HepG2 (cell line): Measurements from ENCODE around the gene POLDIP3. TPM values are rescaled to one million over a fixed set of nuclear protein-coding genes. Genes with fewer than 3 reads are reported as not detected.

Source experiments
- CREM ChIP-seq, 2 experiments: sonication (generic) in 1 of 2; formaldehyde crosslinking in 1 of 2; IDR thresholded peaks; 2 replicates each; pipeline versions ENCODE4 v1.4.0 to v1.6.1; 2016 to 2020; ENCODE audit warnings: antibody characterized with exemption in 1 of 2, mild to moderate bottlenecking in 1 of 2, missing genetic modification reagents in 1 of 2
- GMEB2 ChIP-seq: IDR thresholded peaks from 2 replicates; pipeline ENCODE4 v1.6.1; 2016; ENCODE audit warnings: missing biosample characterization, missing genetic modification reagents, low read depth
- GPBP1L1 ChIP-seq: sonication (generic); formaldehyde crosslinking; IDR thresholded peaks from 2 replicates; pipeline ENCODE4 v1.5.0; 2020; ENCODE audit warnings: mild to moderate bottlenecking, missing genetic modification reagents
- HNF4A ChIP-seq: sonication (generic); formaldehyde crosslinking; IDR thresholded peaks from 2 replicates; pipeline ENCODE4 v1.4.0; 2020; ENCODE audit warnings: missing genetic modification reagents
- IRX3 ChIP-seq: sonication (generic); formaldehyde crosslinking; IDR thresholded peaks from 2 replicates; pipeline ENCODE4 v1.8.1; 2023; ENCODE audit warnings: mild to moderate bottlenecking, low read depth, missing genetic modification reagents, borderline replicate concordance
- RNF2 ChIP-seq: fragments of 450-650 bp; conservative IDR thresholded peaks from 2 replicates; pipeline ENCODE4 v1.6.1; 2016; ENCODE audit warnings: low read depth
- SIX1 ChIP-seq: sonication (generic); formaldehyde crosslinking; IDR thresholded peaks from 2 replicates; pipeline ENCODE4 v1.4.0; 2020; ENCODE audit warnings: missing genetic modification reagents, borderline replicate concordance
- SRSF1 ChIP-seq: fragments of 200-400 bp; formaldehyde crosslinking; optimal IDR thresholded peaks from 2 replicates; pipeline ENCODE3; 2017; ENCODE audit warnings: mild to moderate bottlenecking, low read depth, low read length, moderate library complexity
- SRSF4 ChIP-seq: fragments of 200-400 bp; formaldehyde crosslinking; IDR thresholded peaks from one replicate; pipeline ENCODE4 v1.6.1; 2018; ENCODE audit warnings: mild to moderate bottlenecking, low read depth, low read length, moderate library complexity; ENCODE audit not compliant: poor library complexity, severe bottlenecking
- ZBTB33 ChIP-seq: sonication (generic); formaldehyde crosslinking; IDR thresholded peaks from 2 replicates; pipeline ENCODE4 v1.4.0; 2020; ENCODE audit warnings: missing genetic modification reagents
- ZBTB7B ChIP-seq: sonication (generic); formaldehyde crosslinking; IDR thresholded peaks from 2 replicates; pipeline ENCODE4 v1.4.0; 2020; ENCODE audit warnings: missing genetic modification reagents
- ZFP90 ChIP-seq: sonication (generic); formaldehyde crosslinking; IDR thresholded peaks from 2 replicates; pipeline ENCODE4 v1.8.0; 2022; ENCODE audit warnings: missing genetic modification reagents, mild to moderate bottlenecking, inconsistent platforms, borderline replicate concordance
- ZNF10 ChIP-seq: sonication (generic); formaldehyde crosslinking; IDR thresholded peaks from 2 replicates; pipeline ENCODE4 v1.4.0; 2020; ENCODE audit warnings: mild to moderate bottlenecking, low read depth, missing genetic modification reagents, borderline replicate concordance
- ZNF263 ChIP-seq: sonication (generic); formaldehyde crosslinking; IDR thresholded peaks from 2 replicates; pipeline ENCODE4 v1.4.0; 2020; ENCODE audit warnings: missing genetic modification reagents
- ZNF296 ChIP-seq: sonication (generic); formaldehyde crosslinking; conservative IDR thresholded peaks from 2 replicates; pipeline ENCODE4 v1.5.0; 2020; ENCODE audit warnings: mild to moderate bottlenecking, missing genetic modification reagents
- ZNF326 ChIP-seq: sonication (generic); formaldehyde crosslinking; IDR thresholded peaks from 2 replicates; pipeline ENCODE4 v1.4.0; 2020; ENCODE audit warnings: missing genetic modification reagents, borderline replicate concordance
- ZNF350 ChIP-seq: sonication (generic); formaldehyde crosslinking; IDR thresholded peaks from 2 replicates; pipeline ENCODE4 v1.4.0; 2020; ENCODE audit warnings: mild to moderate bottlenecking, low read depth, missing genetic modification reagents, borderline replicate concordance
- ZNF790 ChIP-seq: sonication (generic); formaldehyde crosslinking; IDR thresholded peaks from 2 replicates; pipeline ENCODE4 v1.8.0; 2022; ENCODE audit warnings: missing genetic modification reagents, mild to moderate bottlenecking, borderline replicate concordance
- polyA plus RNA-seq, 8 experiments: library from polyadenylated mRNA; depleted of rRNA in 3 of 8; stranded (reverse) in 7 of 8; unstranded in 1 of 8; fragments of >200 nt; fragmentation: Illumina TruSeq in 4 of 8; extraction: Trizol in 4 of 8; gene quantifications; 2 replicates each; pipeline versions ENCODE4 v1.2.1 to v1.2.3, GENCODE V29; 2011 to 2016; ENCODE audit warnings: low read depth in 4 of 8, missing spikeins in 1 of 8, mixed read lengths in 1 of 8; ENCODE audit not compliant: insufficient read depth in 1 of 8
- total RNA-seq, 5 experiments: library from RNA; depleted of rRNA; stranded (reverse); fragments of >200 nt; fragmentation: Illumina TruSeq; extraction: Trizol; gene quantifications; 2 replicates each; pipeline ENCODE4 v1.2.3, GENCODE V29; 2016; ENCODE audit warnings: low read depth in 1 of 5
- TF ChIP-seq, protein P1 (sequence below): sonication (generic); formaldehyde crosslinking; IDR thresholded peaks from 2 replicates; pipeline ENCODE4 v1.4.0; 2020; ENCODE audit warnings: missing genetic modification reagents, borderline replicate concordance

POLDIP3 gene
- total and polyA plus RNA-seq, 2 of the 13 experiments (the other 11 are each of a cell fraction or from before 2014, with no cell fraction given), result 45.8 to 47.4 TPM

GRCh38 chr22:42646569-42647525 lies 32.2 kb upstream of the POLDIP3 start (continued):
- TF ChIP-seq ZNF10 (CRISPR knock-in tag) (no peak), ZNF263 (CRISPR knock-in tag) (peak; percentile 89), GMEB2 (no peak), ZBTB33 (peak; percentile 45; the same call in 1 of the 2 replicates), ZBTB7B (0 out of 2 replicates have a peak, but pooled peaks have one; percentile 2), ZNF326 (CRISPR knock-in tag) (no peak), SIX1 (no peak), RNF2 (no peak), ZNF790 (no peak), GPBP1L1 (CRISPR knock-in tag) (no peak), ZNF350 (no peak), ZNF296 (CRISPR knock-in tag) (no peak), IRX3 (no peak), ZFP90 (CRISPR knock-in tag) (0 out of 2 replicates have a peak, but pooled peaks have one; percentile 47), HNF4A (CRISPR knock-in tag) (no peak), CREM (IDR thresholded peaks at IDR 0.05) (no peak), CREM (CRISPR knock-in tag; IDR thresholded peaks at IDR 0.05) (no peak), SRSF4 (no peak), SRSF1 (peak; percentile 6)
- TF ChIP-seq, protein P1, sequence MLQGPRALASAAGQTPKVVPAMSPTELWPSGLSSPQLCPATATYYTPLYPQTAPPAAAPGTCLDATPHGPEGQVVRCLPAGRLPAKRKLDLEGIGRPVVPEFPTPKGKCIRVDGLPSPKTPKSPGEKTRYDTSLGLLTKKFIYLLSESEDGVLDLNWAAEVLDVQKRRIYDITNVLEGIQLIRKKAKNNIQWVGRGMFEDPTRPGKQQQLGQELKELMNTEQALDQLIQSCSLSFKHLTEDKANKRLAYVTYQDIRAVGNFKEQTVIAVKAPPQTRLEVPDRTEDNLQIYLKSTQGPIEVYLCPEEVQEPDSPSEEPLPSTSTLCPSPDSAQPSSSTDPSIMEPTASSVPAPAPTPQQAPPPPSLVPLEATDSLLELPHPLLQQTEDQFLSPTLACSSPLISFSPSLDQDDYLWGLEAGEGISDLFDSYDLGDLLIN (CRISPR knock-in tag), result no peak
